MCF 10A (cell line): Measurements from ENCODE around the gene VAV2. TPM values are rescaled to one million over a fixed set of nuclear protein-coding genes. Genes with fewer than 3 reads are reported as not detected.
"Not testable (repeated sequence)": the region's sequence is repeated elsewhere in the genome, so short reads cannot be mapped to it uniquely, and the experiment has no call there.

Experiments
- BruUV-seq: library from RNA; stranded (reverse); fragments of 400-500 nt; replicated peaks from 2 replicates; lab custom pipeline; 2021; lab: Mats Ljungman, UMichigan
- CTCF ChIA-PET: fragments of 300-600 bp; sonication (Branson Sonifier 250); formaldehyde crosslinking; extraction: SDS; loops from one replicate; lab custom pipeline; 2021; ENCODE audit warnings: antibody characterized with exemption, inconsistent platforms; lab: Yijun Ruan, JAX
- POLR2A ChIA-PET: fragments of 300-600, 350-650 bp; sonication (Branson Sonifier 250); formaldehyde crosslinking; extraction: SDS; loops from one replicate; lab custom pipeline; 2020; ENCODE audit warnings: antibody characterized with exemption, inconsistent platforms; lab: Yijun Ruan, JAX
- DNase-seq: peaks from one replicate; pipeline ENCODE4 v3.0.0-alpha.2; 2018; ENCODE audit not compliant: unreplicated experiment
- H3K27ac Mint-ChIP-seq: one replicate; pipeline ENCODE4 v1.8.0; 2022; ENCODE audit warnings: mild to moderate bottlenecking, low read depth, mixed read lengths; ENCODE audit not compliant: unreplicated experiment
- H3K27me3 Mint-ChIP-seq: one replicate; pipeline ENCODE4 v1.8.0; 2022; ENCODE audit warnings: mixed read lengths; ENCODE audit not compliant: insufficient read depth, unreplicated experiment
- H3K36me3 Mint-ChIP-seq: one replicate; pipeline ENCODE4 v1.8.0; 2022; ENCODE audit warnings: mild to moderate bottlenecking, moderate library complexity, mixed read lengths; ENCODE audit not compliant: insufficient read depth, unreplicated experiment
- H3K4me1 Mint-ChIP-seq: one replicate; pipeline ENCODE4 v1.8.0; 2022; ENCODE audit warnings: mixed read lengths; ENCODE audit not compliant: insufficient read depth, unreplicated experiment
- H3K4me3 Mint-ChIP-seq: one replicate; pipeline ENCODE4 v1.8.0; 2022; ENCODE audit warnings: mild to moderate bottlenecking, moderate library complexity, mixed read lengths; ENCODE audit not compliant: unreplicated experiment
- H3K9me3 Mint-ChIP-seq: one replicate; pipeline ENCODE4 v1.8.0; 2022; ENCODE audit warnings: mixed read lengths; ENCODE audit not compliant: unreplicated experiment
- intact Hi-C: fragments of 100-400 bp; cut with micrococcal nuclease; formaldehyde crosslinking; loops from 2 replicates; pipeline ENCODE4 v1.14.1; 2022
- total RNA-seq: library from RNA; stranded (reverse); gene quantifications from 2 replicates; pipeline ENCODE4 v1.2.3, GENCODE V29; 2022
- TF ChIP-seq, protein P1 (sequence below): fragments of 200-600 bp; IDR thresholded peaks from one replicate; pipeline ENCODE4 v1.8.0; 2022; ENCODE audit warnings: antibody characterized with exemption, mild to moderate bottlenecking; ENCODE audit not compliant: unreplicated experiment

The VAV2 gene
- total RNA-seq, 1 experiment from 2014 or later: 31.0 TPM

GRCh38 chr9:133768859-133769510 is 223.1 kb downstream of the VAV2 start:
- ChIA-PET CTCF (interaction anchor here (1.5 kb wide), 2 partner anchors 13 to 225 kb away, joined by 7 to 8 read pairs; no protein-coding TSS in a partner anchor), POLR2A (interaction anchor here (0.6 kb wide), 1 partner anchor 767 kb away, joined by 4 read pairs; no protein-coding TSS in a partner anchor)
- Mint-ChIP-seq H3K36me3 (peaks cover 49% of the 10 kb centered on the region), H3K9me3 (peaks cover 7% of the 10 kb centered on the region), H3K27ac (no peak overlapping the region), H3K4me1 (no peaks in the 10 kb centered on the region), H3K4me3 (no peak overlapping the region), H3K27me3 (no peaks in the 10 kb centered on the region)
- no TSS peak for BruUV-seq
- TF ChIP-seq, protein P1, sequence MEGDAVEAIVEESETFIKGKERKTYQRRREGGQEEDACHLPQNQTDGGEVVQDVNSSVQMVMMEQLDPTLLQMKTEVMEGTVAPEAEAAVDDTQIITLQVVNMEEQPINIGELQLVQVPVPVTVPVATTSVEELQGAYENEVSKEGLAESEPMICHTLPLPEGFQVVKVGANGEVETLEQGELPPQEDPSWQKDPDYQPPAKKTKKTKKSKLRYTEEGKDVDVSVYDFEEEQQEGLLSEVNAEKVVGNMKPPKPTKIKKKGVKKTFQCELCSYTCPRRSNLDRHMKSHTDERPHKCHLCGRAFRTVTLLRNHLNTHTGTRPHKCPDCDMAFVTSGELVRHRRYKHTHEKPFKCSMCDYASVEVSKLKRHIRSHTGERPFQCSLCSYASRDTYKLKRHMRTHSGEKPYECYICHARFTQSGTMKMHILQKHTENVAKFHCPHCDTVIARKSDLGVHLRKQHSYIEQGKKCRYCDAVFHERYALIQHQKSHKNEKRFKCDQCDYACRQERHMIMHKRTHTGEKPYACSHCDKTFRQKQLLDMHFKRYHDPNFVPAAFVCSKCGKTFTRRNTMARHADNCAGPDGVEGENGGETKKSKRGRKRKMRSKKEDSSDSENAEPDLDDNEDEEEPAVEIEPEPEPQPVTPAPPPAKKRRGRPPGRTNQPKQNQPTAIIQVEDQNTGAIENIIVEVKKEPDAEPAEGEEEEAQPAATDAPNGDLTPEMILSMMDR: no peak
- DNase-seq: no peak
- intact Hi-C loops: no loop called here

GRCh38 chr9:133768371-133768858 is 223.7 kb downstream of the VAV2 start:
- Mint-ChIP-seq H3K36me3 (peaks cover 44% of the 10 kb centered on the region), H3K9me3 (peaks cover 7% of the 10 kb centered on the region), H3K4me1 (no peaks in the 10 kb centered on the region), H3K4me3 (no peak overlapping the region), H3K27me3 (no peaks in the 10 kb centered on the region), H3K27ac (no peak overlapping the region)
- POLR2A ChIA-PET: no interaction called here
- TF ChIP-seq, protein P1: no peak
- no TSS peak for BruUV-seq
- DNase-seq: no peak
- CTCF ChIA-PET: interaction anchor here (0.6 to 1.5 kb wide), 2 partner anchors 12 to 14 kb away, joined by 3 to 7 read pairs; no protein-coding TSS in a partner anchor
- intact Hi-C loops: no loop called here

DNA sequence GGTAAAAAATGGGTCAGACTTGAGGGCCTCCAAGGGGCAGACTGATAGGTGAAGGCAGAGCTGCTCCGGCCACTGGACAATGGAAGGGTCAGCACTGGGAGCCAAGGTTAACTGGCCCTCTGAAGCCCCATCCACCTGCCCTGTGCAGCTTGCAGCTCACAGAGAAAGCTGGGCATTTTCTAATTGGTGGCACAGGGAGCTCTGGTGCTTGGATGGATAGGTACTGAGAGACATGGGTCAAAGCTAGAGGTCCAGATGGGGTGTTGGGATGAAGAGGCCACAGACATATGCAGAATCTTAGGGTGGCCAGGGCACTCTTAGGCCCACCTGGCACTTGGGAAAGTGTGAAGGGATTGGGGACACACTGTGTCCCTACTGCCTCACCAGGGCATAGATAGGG is 224.5 kb downstream of the VAV2 start:
- Mint-ChIP-seq H3K4me3 (no peak overlapping the region), H3K36me3 (peaks cover 42% of the 10 kb centered on the region), H3K4me1 (no peaks in the 10 kb centered on the region), H3K9me3 (peaks cover 7% of the 10 kb centered on the region), H3K27ac (no peak overlapping the region), H3K27me3 (no peaks in the 10 kb centered on the region)
- CTCF ChIA-PET: interaction anchor here (0.6 to 0.7 kb wide), 2 partner anchors 11 to 25 kb away, joined by 3 to 4 read pairs; no protein-coding TSS in a partner anchor
- BruUV-seq: no TSS peak
- DNase-seq: no peak
- intact Hi-C loops: no loop called here
- TF ChIP-seq, protein P1: no peak
- POLR2A ChIA-PET: no interaction called here

GRCh38 chr9:133767008-133767407 is 225.1 kb downstream of the VAV2 start:
- intact Hi-C loops: no loop called here
- TF ChIP-seq, protein P1: no peak
- no peak overlapping the region for H3K27ac Mint-ChIP-seq
- CTCF ChIA-PET: interaction anchor here (0.6 kb wide), 1 partner anchor 26 kb away, joined by 4 read pairs; no protein-coding TSS in a partner anchor
- DNase-seq: no peak
- no peaks in the 10 kb centered on the region for H3K4me1 Mint-ChIP-seq
- no TSS peak for BruUV-seq
- peaks cover 7% of the 10 kb centered on the region for H3K9me3 Mint-ChIP-seq
- POLR2A ChIA-PET: no interaction called here
- H3K36me3 Mint-ChIP-seq: peaks cover 36% of the 10 kb centered on the region
- H3K4me3 Mint-ChIP-seq: no peak overlapping the region
- no peaks in the 10 kb centered on the region for H3K27me3 Mint-ChIP-seq

DNA sequence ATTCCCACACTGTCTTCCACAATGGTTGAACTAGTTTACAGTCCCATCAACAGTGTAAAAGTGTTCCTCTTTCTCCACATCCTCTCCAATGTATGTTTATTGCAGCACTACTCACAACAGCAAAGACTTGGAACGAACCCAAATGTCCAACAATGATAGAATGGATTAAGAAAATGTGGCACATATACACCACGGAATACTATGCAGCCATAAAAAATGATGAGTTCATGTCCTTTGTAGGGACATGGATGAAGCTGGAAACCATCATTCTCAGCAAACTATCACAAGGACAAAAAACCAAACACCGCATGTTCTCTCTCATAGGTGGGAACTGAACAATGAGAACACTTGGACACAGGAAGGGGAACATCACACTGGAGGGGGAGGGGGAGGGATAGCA is 225.9 kb downstream of the VAV2 start:
- DNase-seq, H3K27ac Mint-ChIP-seq, intact Hi-C loops, H3K4me1 Mint-ChIP-seq, POLR2A ChIA-PET, BruUV-seq, H3K27me3 Mint-ChIP-seq, H3K9me3 Mint-ChIP-seq, CTCF ChIA-PET, H3K4me3 Mint-ChIP-seq: not testable (repeated sequence)
- peaks cover 30% of the 10 kb centered on the region for H3K36me3 Mint-ChIP-seq
